HS-27A (cell line): ENCODE results near the gene SPDEF.

Source experiments
- DNase-seq: peaks from one replicate; pipeline ENCODE4 v3.0.0-alpha.2; 2012; ENCODE audit warnings: low read depth, missing footprints

The SPDEF gene

GRCh38 chr6:34563513-34563870, 7.4 kb upstream of the SPDEF start:
- DNase-seq, result no peak

GRCh38 chr6:34562861-34563512, 6.9 kb upstream of the SPDEF start:
- no peak for DNase-seq

GRCh38 chr6:34562350-34562749, 6.2 kb upstream of the SPDEF start:
- DNase-seq, result no peak

GRCh38 chr6:34561227-34561530, 5.0 kb upstream of the SPDEF start:
- DNase-seq, result no peak

- DNase-seq, result no peak
Observed at GRCh38 chr6:34560366-34561226, 4.5 kb upstream of the SPDEF start.

GRCh38 chr6:34559651-34560365, 3.7 kb upstream of the SPDEF start:
- DNase-seq, result no peak

- no peak for DNase-seq
Observed at GRCh38 chr6:34558172-34558714, 2.1 kb upstream of the SPDEF start.

- DNase-seq, result no peak
Observed at GRCh38 chr6:34557228-34557627, 1.1 kb upstream of the SPDEF start.

GRCh38 chr6:34556493-34556892, 364 bp upstream of the SPDEF start:
- DNase-seq, result no peak

GRCh38 chr6:34555328-34555727, 801 bp downstream of the SPDEF start:
- no peak for DNase-seq

- no peak for DNase-seq
Observed at GRCh38 chr6:34555007-34555322, 1.2 kb downstream of the SPDEF start.

- no peak for DNase-seq
Observed at GRCh38 chr6:34554291-34555006, 1.7 kb downstream of the SPDEF start.

- no peak for DNase-seq
Observed at GRCh38 chr6:34553750-34554149, 2.4 kb downstream of the SPDEF start.

GRCh38 chr6:34553146-34553545, 3.0 kb downstream of the SPDEF start:
- no peak for DNase-seq

GRCh38 chr6:34552620-34553019, 3.5 kb downstream of the SPDEF start:
- DNase-seq, result no peak

GRCh38 chr6:34551720-34552119, 4.4 kb downstream of the SPDEF start:
- DNase-seq, result no peak

GRCh38 chr6:34549804-34550202, 6.3 kb downstream of the SPDEF start:
- no peak for DNase-seq

GRCh38 chr6:34549026-34549803, 6.9 kb downstream of the SPDEF start:
- DNase-seq, result no peak

GRCh38 chr6:34547701-34548644, 8.2 kb downstream of the SPDEF start:
- DNase-seq, result no peak

- no peak for DNase-seq
Observed at GRCh38 chr6:34546551-34547321, 9.4 kb downstream of the SPDEF start.
